ENCODE measurements around the gene BCL11B.

The BCL11B gene

DNA sequence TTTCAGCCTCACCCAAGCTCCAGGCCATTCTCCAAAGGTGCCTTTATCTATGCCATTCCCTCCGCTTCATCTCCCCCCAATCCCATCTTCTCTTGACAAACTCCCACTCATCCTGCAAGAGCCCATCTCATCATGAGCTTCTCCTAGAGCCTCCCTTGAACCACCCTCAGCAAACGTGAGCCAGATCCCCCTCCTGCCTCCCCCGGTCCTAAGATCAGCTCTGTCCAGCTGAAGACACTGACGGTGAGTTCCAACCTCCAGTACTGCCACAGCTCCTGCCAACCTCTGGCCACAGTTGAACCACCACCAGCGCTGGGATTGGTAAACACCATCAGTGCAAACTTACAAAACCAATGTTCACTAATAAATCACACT, 124.6 kb downstream of the BCL11B start:
- Histone ChIP-seq H3K9ac (ENCODE audit: low read depth, low read length) (no peak overlapping the region), H3K27me3 (ENCODE audit: control insufficient read depth, insufficient read depth, low read length) (no peaks in the 10 kb centered on the region), H3K4me3 (ENCODE audit: low read depth, low read length) (no peak overlapping the region), H3K9me3 (ENCODE audit: control insufficient read depth, insufficient read depth, low read length) (no peaks in the 10 kb centered on the region), H3K36me3 (ENCODE audit: control insufficient read depth, insufficient read depth, low read length) (no peaks in the 10 kb centered on the region), H3K4me1 (ENCODE audit: control insufficient read depth, insufficient read depth, low read length) (no peaks in the 10 kb centered on the region)

DNA sequence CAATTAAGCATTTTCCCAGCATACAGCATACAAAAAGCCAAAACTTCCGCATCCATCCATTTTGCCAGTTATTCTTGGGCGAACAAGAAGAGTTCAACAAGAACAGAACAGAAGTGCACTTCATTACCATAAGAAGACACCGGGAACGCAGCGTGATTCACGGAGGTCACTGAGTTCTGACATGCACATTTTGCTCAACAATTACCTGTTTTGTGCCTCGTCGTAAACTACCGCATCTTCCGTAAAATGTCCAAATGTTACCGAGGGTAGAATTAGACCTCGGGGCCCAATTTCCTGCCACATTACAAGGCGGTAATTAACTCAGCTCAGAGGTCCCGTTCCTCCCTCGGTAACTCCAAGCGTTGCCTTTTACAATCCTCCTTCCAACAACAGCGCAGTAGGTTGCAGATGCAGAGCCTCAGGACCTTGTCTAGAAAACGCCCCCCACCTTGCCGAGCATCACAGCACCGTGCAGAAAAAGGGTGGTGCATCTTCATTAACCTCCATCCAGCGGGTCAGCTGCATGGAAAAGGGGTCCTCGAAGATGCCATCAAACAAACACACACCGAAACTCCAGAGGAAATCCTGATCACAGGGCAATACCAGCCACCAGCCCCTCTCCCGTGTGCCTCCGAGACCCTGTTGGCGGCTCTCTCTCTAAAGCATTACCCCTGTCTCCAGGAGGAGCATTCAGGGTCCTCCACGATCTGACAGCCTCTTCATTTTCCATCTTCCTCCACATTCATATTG, 125.2 kb downstream of the BCL11B start:
- no peaks in the 10 kb centered on the region for H3K36me3 ChIP-seq (ENCODE audit: control insufficient read depth, insufficient read depth, low read length)
- no peaks in the 10 kb centered on the region for H3K4me1 ChIP-seq (ENCODE audit: control insufficient read depth, insufficient read depth, low read length)
- H3K27me3 ChIP-seq (ENCODE audit: control insufficient read depth, insufficient read depth, low read length): no peaks in the 10 kb centered on the region
- H3K9ac ChIP-seq (ENCODE audit: low read depth, low read length): no peak overlapping the region
- no peaks in the 10 kb centered on the region for H3K9me3 ChIP-seq (ENCODE audit: control insufficient read depth, insufficient read depth, low read length)
- H3K4me3 ChIP-seq (ENCODE audit: low read depth, low read length): no peak overlapping the region

DNA sequence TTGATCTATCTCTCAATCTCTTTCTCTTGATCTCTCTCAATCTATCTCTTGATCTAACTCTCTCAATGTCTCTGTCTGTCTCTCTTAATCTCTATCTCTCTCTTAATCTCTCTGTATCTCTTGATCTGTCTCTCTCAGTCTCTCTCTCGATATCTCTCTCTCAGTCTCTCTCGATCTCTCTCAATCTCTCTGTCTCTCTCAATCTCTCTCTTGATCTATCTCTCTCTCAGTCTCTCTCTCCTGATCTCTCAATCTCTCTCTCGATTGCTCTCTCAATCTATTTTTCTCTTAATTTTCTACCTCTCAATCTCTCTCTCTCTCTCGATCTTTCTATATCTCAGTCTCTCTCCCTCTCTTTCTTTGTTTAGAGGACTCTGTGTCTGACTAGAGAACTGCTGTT, 126.7 kb downstream of the BCL11B start:
- Histone ChIP-seq H3K4me3 (ENCODE audit: low read depth, low read length) (no peak overlapping the region), H3K27me3 (ENCODE audit: control insufficient read depth, insufficient read depth, low read length) (no peaks in the 10 kb centered on the region), H3K9me3 (ENCODE audit: control insufficient read depth, insufficient read depth, low read length) (no peaks in the 10 kb centered on the region), H3K9ac (ENCODE audit: low read depth, low read length) (no peak overlapping the region), H3K36me3 (ENCODE audit: control insufficient read depth, insufficient read depth, low read length) (no peaks in the 10 kb centered on the region), H3K4me1 (ENCODE audit: control insufficient read depth, insufficient read depth, low read length) (no peaks in the 10 kb centered on the region)

DNA sequence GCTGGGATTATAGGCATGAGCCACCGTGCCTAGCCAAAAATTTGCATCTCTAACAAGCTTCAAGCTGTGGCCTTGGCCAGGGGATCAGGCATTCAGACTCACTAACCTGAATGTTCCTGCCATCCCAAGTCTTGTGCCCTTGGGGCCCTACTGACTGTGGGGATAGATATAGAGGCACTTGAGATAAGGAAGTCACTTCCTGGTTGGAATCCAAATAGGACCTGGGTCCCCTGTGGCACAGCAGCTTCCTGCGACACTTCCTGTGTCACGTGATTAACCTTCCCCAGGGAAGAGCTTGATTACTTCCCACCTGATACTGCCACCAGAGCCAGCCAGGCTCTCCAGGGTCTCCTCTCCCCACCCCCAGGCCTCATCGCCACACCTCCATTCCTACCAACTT, 128.2 kb downstream of the BCL11B start:
- no peak overlapping the region for H3K4me3 ChIP-seq (ENCODE audit: low read depth, low read length)
- no peaks in the 10 kb centered on the region for H3K27me3 ChIP-seq (ENCODE audit: control insufficient read depth, insufficient read depth, low read length)
- H3K9me3 ChIP-seq (ENCODE audit: control insufficient read depth, insufficient read depth, low read length): no peaks in the 10 kb centered on the region
- H3K9ac ChIP-seq (ENCODE audit: low read depth, low read length): no peak overlapping the region
- no peaks in the 10 kb centered on the region for H3K36me3 ChIP-seq (ENCODE audit: control insufficient read depth, insufficient read depth, low read length)
- H3K4me1 ChIP-seq (ENCODE audit: control insufficient read depth, insufficient read depth, low read length): no peaks in the 10 kb centered on the region

DNA sequence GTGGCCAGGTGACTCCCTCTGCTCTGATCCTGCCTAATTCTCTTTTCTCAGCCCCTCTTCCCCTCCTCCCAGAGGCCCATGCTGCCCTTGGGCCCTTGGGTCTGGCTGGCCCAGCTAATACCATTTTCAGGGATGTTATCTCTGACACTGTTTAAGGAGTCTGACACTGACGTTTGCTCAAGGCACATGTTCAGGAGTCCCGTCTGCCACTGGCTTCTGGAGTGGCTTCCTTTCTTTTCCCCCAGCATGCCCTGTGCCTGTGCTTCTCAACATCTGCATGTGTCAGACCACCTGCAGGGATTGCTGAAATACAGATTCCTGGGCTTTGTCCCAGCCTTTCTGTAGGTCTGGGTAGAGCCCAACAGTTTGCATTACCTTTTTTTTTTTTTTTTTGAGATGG, 128.9 kb downstream of the BCL11B start:
- Histone ChIP-seq H3K36me3 (ENCODE audit: control insufficient read depth, insufficient read depth, low read length) (no peaks in the 10 kb centered on the region), H3K4me3 (ENCODE audit: low read depth, low read length) (no peak overlapping the region), H3K9ac (ENCODE audit: low read depth, low read length) (no peak overlapping the region), H3K4me1 (ENCODE audit: control insufficient read depth, insufficient read depth, low read length) (no peaks in the 10 kb centered on the region), H3K27me3 (ENCODE audit: control insufficient read depth, insufficient read depth, low read length) (no peaks in the 10 kb centered on the region), H3K9me3 (ENCODE audit: control insufficient read depth, insufficient read depth, low read length) (no peaks in the 10 kb centered on the region)

DNA sequence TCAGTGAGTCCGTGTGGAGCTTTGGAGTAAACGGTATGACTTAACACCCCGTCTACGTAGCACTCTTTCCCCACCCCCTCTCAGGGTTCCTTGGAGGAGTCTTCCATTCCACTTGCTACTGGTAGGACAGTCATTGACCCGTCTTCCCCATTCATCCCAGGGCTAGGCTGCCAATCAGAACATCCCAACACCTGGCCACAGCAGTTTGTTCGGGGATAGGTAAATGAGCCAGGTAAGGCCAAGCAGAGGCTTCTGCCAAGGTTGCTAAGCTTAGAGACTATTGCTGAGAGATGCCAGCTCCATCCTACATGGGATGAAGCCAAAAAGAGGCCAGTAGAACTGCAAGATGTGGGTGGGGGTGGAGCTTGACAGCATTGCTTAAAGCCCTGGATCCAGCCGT, 130.8 kb downstream of the BCL11B start:
- H3K4me1 ChIP-seq (ENCODE audit: control insufficient read depth, insufficient read depth, low read length): no peaks in the 10 kb centered on the region
- no peak overlapping the region for H3K4me3 ChIP-seq (ENCODE audit: low read depth, low read length)
- H3K9me3 ChIP-seq (ENCODE audit: control insufficient read depth, insufficient read depth, low read length): no peaks in the 10 kb centered on the region
- no peaks in the 10 kb centered on the region for H3K27me3 ChIP-seq (ENCODE audit: control insufficient read depth, insufficient read depth, low read length)
- H3K36me3 ChIP-seq (ENCODE audit: control insufficient read depth, insufficient read depth, low read length): no peaks in the 10 kb centered on the region
- H3K9ac ChIP-seq (ENCODE audit: low read depth, low read length): no peak overlapping the region

DNA sequence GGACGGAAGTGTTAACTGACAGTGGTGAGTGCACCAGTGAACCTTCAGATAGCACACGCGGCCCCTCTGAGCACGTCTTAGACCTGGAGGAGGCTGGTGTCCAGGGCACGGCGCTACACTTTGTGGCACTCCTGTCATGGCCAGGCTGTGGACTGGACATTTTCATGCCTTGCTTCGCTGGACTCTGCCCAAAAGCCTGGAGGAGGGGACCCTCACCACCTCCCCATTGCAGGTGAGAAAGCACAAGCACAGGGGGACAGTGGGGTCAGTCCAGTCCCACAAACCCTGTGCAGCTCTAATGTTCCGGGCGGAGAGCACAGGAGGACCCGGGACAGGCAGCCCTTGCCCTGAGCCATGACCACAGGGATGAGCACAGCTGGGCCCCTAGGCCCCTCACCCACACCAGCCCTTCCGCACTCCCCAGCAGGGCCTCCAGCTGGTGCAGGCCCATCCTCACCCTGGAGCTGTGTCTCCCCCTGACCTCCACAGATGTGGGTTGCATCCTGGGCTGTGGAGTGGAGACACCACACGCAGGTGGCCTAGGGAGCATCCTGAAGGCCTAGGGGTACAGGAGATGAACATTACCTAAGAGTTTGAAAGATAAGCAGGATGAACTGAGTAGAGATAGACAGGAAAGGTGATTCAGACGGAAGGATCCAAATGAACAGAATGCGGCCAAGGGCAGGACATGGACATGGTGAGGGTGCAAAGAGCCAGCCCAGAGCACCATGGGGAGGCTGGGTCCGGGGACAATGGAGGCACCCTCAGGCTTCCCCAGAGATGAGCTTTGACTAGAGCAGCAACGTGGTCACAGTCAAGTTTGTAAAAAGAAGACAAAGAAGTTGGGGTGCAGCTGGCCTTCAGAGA, 132.8 kb downstream of the BCL11B start:
- H3K27me3 ChIP-seq (ENCODE audit: control insufficient read depth, insufficient read depth, low read length): no peaks in the 10 kb centered on the region
- H3K4me3 ChIP-seq (ENCODE audit: low read depth, low read length): no peak overlapping the region
- no peak overlapping the region for H3K9ac ChIP-seq (ENCODE audit: low read depth, low read length)
- no peaks in the 10 kb centered on the region for H3K36me3 ChIP-seq (ENCODE audit: control insufficient read depth, insufficient read depth, low read length)
- H3K4me1 ChIP-seq (ENCODE audit: control insufficient read depth, insufficient read depth, low read length): no peaks in the 10 kb centered on the region
- H3K9me3 ChIP-seq (ENCODE audit: control insufficient read depth, insufficient read depth, low read length): no peaks in the 10 kb centered on the region

DNA sequence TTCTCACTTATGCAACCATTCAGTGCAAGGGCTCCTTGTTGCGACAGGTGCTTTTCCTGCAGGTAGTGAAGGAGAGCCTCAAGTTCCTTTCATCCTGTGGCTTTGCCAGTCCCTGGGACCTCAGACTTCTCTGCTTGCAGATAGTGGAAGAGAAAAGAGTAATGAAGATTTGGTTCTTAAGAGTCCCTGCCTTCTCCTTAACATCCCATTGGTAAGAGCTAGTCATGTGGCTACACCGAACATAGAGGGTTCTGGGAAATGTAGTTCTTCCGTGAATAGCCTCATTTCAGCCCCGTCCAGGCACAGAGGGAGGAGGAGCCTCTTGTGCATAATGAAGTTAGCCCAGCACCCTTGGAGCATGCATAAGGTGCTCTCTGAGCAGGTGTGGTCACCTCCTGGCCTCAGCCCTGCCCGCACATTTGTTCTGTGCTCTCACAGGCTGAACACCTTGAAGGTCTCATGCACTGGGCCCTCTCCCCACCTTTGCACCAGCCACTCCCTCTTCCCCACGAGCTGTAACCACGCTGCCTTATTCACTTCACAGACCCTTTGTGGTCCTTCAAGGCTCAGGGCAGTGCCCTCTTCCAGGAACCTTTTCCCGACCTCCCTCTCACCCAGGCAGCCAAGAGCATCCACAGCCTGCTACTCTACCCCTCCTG, 134.0 kb downstream of the BCL11B start:
- Histone ChIP-seq H3K9ac (ENCODE audit: low read depth, low read length) (no peak overlapping the region), H3K4me1 (ENCODE audit: control insufficient read depth, insufficient read depth, low read length) (peaks cover 5% of the 10 kb centered on the region), H3K4me3 (ENCODE audit: low read depth, low read length) (no peak overlapping the region), H3K36me3 (ENCODE audit: control insufficient read depth, insufficient read depth, low read length) (no peaks in the 10 kb centered on the region), H3K27me3 (ENCODE audit: control insufficient read depth, insufficient read depth, low read length) (no peaks in the 10 kb centered on the region), H3K9me3 (ENCODE audit: control insufficient read depth, insufficient read depth, low read length) (no peaks in the 10 kb centered on the region)

DNA sequence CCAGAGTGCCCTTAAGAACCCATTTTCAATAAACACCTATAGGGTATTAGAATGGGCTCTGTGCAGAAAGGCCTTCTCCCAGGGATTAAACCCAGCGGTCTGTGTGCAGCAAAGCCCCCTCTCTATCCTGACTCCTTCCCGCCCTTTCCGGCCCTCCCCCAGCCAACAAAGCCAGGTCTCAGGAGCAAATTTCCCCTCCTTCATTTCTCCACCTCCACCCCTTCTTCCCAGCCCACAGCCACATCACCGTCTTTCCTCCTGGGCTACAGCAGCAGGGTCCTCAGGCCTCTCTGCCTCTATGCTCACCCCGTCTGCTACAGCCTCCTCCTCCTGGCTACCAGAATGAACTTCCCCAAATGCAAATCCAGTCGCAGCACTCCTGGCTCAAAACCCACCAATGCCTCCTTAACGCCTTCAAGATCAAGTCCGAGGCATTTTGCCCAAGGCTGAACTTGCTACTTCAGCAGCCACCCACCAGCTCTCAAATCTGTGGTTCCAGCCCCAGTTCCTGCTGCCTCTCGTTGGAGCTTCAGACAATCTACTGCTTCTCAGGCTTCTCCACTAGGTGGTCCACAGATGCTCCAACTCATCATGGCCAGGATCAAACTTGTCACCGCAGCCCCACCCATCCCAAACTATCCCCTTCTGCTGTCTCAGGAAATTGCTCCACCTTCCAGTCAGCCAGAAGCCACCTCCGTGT, 134.8 kb downstream of the BCL11B start:
- Histone ChIP-seq H3K9me3 (ENCODE audit: control insufficient read depth, insufficient read depth, low read length) (no peaks in the 10 kb centered on the region), H3K9ac (ENCODE audit: low read depth, low read length) (no peak overlapping the region)

DNA sequence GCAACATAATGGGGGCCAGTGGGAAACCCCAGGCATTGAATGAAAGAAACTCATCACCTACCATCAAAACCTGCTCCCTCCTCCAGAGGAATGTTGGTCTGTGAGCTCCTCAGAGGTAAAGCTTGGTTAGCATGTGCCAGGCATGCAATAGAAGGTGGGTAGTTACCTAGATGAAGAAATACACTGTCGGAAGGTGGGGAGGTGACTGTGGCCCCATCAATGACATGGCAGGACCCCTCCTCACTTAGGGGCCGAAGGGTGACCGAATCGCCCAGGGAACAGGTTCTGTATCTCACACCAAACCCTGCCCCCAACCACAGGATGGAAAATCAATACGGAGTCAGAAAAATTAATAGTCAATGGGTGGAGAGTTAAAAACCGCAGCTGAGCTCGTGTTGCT, 135.6 kb downstream of the BCL11B start:
- Histone ChIP-seq H3K27me3 (ENCODE audit: control insufficient read depth, insufficient read depth, low read length) (no peaks in the 10 kb centered on the region), H3K4me3 (ENCODE audit: low read depth, low read length) (no peak overlapping the region), H3K9me3 (ENCODE audit: control insufficient read depth, insufficient read depth, low read length) (no peaks in the 10 kb centered on the region), H3K9ac (ENCODE audit: low read depth, low read length) (no peak overlapping the region), H3K36me3 (ENCODE audit: control insufficient read depth, insufficient read depth, low read length) (no peaks in the 10 kb centered on the region), H3K4me1 (ENCODE audit: control insufficient read depth, insufficient read depth, low read length) (peaks cover 5% of the 10 kb centered on the region)

More for the DNA sequence above, 134.8 kb downstream of the BCL11B start:
- Histone ChIP-seq H3K4me3 (ENCODE audit: low read depth, low read length) (no peak overlapping the region), H3K4me1 (ENCODE audit: control insufficient read depth, insufficient read depth, low read length) (peaks cover 5% of the 10 kb centered on the region), H3K36me3 (ENCODE audit: control insufficient read depth, insufficient read depth, low read length) (no peaks in the 10 kb centered on the region), H3K27me3 (ENCODE audit: control insufficient read depth, insufficient read depth, low read length) (no peaks in the 10 kb centered on the region)

DNA sequence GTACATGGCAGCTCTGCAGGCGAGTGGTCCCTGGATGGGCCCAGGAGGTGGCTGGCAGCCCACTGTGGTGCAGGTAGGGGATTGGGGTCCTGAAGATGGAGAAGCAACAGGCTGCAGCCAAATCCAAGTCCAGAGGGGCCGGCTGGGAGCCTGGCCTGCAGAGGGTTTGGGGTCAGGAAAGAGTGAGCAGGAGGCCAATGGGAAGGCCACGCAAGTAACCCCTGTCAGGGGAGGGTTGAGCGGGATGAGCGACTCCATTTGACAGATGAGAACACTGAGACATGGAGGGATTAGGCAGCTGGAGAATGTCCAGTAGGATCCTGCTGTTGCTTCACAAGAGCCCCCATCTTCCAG, 136.0 kb downstream of the BCL11B start:
- H3K9ac ChIP-seq (ENCODE audit: low read depth, low read length): no peak overlapping the region

More for the DNA sequence above, 136.0 kb downstream of the BCL11B start:
- no peaks in the 10 kb centered on the region for H3K36me3 ChIP-seq (ENCODE audit: control insufficient read depth, insufficient read depth, low read length)
- peaks cover 5% of the 10 kb centered on the region for H3K4me1 ChIP-seq (ENCODE audit: control insufficient read depth, insufficient read depth, low read length)
- no peaks in the 10 kb centered on the region for H3K9me3 ChIP-seq (ENCODE audit: control insufficient read depth, insufficient read depth, low read length)
- no peaks in the 10 kb centered on the region for H3K27me3 ChIP-seq (ENCODE audit: control insufficient read depth, insufficient read depth, low read length)
- H3K4me3 ChIP-seq (ENCODE audit: low read depth, low read length): no peak overlapping the region
